ENCODE results near the gene IP6K2. TPM values are rescaled to one million over a fixed set of nuclear protein-coding genes. Genes with fewer than 3 reads are reported as not detected.

Gene IP6K2
- total and polyA plus RNA-seq, 2 of the 13 experiments (the other 11 are each of a cell fraction or from before 2014, with no cell fraction given) = 85.5 to 112 TPM

DNA sequence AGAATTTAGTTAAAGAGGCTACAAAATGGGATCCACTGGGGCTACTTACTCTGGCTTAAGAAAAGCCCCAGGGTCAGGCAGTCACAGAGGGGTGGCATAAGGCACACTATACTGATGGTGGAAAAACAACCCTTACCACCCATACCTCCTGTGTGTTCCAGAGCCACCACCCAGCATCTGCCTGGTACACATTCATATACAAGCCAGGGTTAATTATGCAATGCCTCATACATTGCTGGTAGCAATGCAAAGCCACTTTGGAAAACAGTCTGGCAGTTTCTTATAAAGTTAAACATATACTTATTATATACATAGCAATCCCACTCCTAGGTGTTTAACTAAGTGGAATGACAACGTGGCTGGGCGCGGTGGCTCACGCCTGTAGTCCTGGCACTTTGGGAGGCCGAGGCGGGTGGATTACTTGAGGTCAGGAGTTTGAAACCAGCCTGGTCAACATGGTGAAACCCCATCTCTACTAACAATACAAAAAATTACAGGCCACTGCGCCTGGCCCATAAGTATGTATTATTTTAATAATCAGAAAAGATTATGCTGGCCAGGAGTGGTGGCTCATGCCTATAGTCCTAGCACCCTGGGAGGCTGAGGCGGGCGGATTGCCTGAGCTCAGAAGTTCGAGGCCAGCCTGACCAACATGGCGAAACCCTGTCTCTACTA is 16.2 kb downstream of the IP6K2 start:
- H3K9me3 ChIP-seq (ENCODE audit: low read length) = no peaks in the 10 kb centered on the region
- no peak overlapping the region for H2AFZ ChIP-seq (ENCODE audit: low read length)
- CTCF ChIA-PET (ENCODE audit: low intra/inter-chr PET ratio, low total read pairs) = no interaction called here
- POLR2A ChIA-PET = no interaction called here
- ATAC-seq = no peak
- whole genome bisulfite sequencing (ENCODE audit: low lambda C conversion rate) = 99% methylated on average over 11 of the region's 11 CpGs
- peaks cover 72% of the 10 kb centered on the region for H4K20me1 ChIP-seq (ENCODE audit: insufficient read depth, low read length)
- H3K4me2 ChIP-seq (ENCODE audit: low read depth, low read length) = no peak overlapping the region
- BruUV-seq (replicated peaks) = no TSS peak
- H3K27ac ChIP-seq (ENCODE audit: extremely low read length, insufficient read depth, low read length) = no peak overlapping the region
- no peak for FAIRE-seq
- in situ Hi-C loops (cut with HindIII; ENCODE audit: extremely low pct_ligation_motif_present, low pct_unique_long_range_greater_than_20kb) = no loop called here
- intact Hi-C loops (cut with micrococcal nuclease; ENCODE audit: unreplicated experiment) = no loop called here
- peaks cover 6 to 35% of the 10 kb centered on the region in 2 experiments; a peak in 4 of 5 replicates for H3K36me3 ChIP-seq (replicated peaks in 1 of 2; ENCODE audit: control insufficient read depth in 1 of 2, insufficient read depth in 2 of 2, low read length in 2 of 2)
- no peak overlapping the region for H3K4me3 ChIP-seq (replicated peaks in 1 of 3; ENCODE audit: insufficient read depth in 1 of 3, low read depth in 2 of 3, low read length in 3 of 3)
- H3K9ac ChIP-seq (ENCODE audit: insufficient read depth, low read depth, low read length) = no peak overlapping the region
- peaks cover 12% of the 10 kb centered on the region for H3K4me1 ChIP-seq (ENCODE audit: insufficient read depth, low read length)
- no peaks in the 10 kb centered on the region for H3K27me3 ChIP-seq (ENCODE audit: control insufficient read depth in 1 of 2, insufficient read depth in 2 of 2, low read length in 2 of 2)
- peaks cover 77% of the 10 kb centered on the region for H3K79me2 ChIP-seq (ENCODE audit: insufficient read depth, low read length)
- no peak for DNase-seq (ENCODE audit: low spot score)
- TF ChIP-seq, protein P1, sequence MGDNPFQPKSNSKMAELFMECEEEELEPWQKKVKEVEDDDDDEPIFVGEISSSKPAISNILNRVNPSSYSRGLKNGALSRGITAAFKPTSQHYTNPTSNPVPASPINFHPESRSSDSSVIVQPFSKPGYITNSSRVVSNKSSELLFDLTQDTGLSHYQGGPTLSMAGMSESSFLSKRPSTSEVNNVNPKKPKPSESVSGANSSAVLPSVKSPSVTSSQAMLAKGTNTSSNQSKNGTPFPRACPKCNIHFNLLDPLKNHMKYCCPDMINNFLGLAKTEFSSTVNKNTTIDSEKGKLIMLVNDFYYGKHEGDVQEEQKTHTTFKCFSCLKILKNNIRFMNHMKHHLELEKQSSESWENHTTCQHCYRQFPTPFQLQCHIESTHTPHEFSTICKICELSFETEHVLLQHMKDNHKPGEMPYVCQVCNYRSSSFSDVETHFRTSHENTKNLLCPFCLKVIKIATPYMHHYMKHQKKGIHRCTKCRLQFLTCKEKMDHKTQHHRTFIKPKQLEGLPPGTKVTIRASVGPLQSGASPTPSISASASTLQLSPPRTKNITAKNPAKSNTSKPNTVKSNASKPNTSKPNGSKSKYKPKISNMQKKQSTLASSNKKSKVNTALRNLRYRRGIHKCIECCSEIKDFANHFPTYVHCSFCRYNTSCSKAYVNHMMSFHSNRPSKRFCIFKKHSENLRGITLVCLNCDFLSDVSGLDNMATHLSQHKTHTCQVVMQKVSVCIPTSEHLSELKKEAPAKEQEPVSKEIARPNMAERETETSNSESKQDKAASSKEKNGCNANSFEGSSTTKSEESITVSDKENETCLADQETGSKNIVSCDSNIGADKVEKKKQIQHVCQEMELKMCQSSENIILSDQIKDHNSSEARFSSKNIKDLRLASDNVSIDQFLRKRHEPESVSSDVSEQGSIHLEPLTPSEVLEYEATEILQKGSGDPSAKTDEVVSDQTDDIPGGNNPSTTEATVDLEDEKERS (CRISPR knock-in tag; IDR thresholded peaks at IDR 0.05) = no peak
- TF ChIP-seq FOXC1 (CRISPR knock-in tag; IDR thresholded peaks at IDR 0.05; ENCODE audit: borderline replicate concordance) (no peak), HNF4G (IDR thresholded peaks at IDR 0.05; ENCODE audit: borderline replicate concordance, low read depth, low read length) (no peak), HNF4G (CRISPR knock-in tag; IDR thresholded peaks at IDR 0.05; ENCODE audit: borderline replicate concordance, low read depth) (no peak), ZNF550 (CRISPR knock-in tag; IDR thresholded peaks at IDR 0.05; ENCODE audit: borderline replicate concordance) (no peak), SOX5 (CRISPR knock-in tag; IDR thresholded peaks at IDR 0.05; ENCODE audit: borderline replicate concordance) (no peak)
- TF ChIP-seq, protein P2, sequence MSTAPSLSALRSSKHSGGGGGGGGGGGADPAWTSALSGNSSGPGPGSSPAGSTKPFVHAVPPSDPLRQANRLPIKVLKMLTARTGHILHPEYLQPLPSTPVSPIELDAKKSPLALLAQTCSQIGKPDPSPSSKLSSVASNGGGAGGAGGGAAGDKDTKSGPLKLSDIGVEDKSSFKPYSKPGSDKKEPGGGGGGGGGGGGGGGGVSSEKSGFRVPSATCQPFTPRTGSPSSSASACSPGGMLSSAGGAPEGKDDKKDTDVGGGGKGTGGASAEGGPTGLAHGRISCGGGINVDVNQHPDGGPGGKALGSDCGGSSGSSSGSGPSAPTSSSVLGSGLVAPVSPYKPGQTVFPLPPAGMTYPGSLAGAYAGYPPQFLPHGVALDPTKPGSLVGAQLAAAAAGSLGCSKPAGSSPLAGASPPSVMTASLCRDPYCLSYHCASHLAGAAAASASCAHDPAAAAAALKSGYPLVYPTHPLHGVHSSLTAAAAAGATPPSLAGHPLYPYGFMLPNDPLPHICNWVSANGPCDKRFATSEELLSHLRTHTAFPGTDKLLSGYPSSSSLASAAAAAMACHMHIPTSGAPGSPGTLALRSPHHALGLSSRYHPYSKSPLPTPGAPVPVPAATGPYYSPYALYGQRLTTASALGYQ (CRISPR knock-in tag; IDR thresholded peaks at IDR 0.05) = no peak
- TF ChIP-seq, protein P3, sequence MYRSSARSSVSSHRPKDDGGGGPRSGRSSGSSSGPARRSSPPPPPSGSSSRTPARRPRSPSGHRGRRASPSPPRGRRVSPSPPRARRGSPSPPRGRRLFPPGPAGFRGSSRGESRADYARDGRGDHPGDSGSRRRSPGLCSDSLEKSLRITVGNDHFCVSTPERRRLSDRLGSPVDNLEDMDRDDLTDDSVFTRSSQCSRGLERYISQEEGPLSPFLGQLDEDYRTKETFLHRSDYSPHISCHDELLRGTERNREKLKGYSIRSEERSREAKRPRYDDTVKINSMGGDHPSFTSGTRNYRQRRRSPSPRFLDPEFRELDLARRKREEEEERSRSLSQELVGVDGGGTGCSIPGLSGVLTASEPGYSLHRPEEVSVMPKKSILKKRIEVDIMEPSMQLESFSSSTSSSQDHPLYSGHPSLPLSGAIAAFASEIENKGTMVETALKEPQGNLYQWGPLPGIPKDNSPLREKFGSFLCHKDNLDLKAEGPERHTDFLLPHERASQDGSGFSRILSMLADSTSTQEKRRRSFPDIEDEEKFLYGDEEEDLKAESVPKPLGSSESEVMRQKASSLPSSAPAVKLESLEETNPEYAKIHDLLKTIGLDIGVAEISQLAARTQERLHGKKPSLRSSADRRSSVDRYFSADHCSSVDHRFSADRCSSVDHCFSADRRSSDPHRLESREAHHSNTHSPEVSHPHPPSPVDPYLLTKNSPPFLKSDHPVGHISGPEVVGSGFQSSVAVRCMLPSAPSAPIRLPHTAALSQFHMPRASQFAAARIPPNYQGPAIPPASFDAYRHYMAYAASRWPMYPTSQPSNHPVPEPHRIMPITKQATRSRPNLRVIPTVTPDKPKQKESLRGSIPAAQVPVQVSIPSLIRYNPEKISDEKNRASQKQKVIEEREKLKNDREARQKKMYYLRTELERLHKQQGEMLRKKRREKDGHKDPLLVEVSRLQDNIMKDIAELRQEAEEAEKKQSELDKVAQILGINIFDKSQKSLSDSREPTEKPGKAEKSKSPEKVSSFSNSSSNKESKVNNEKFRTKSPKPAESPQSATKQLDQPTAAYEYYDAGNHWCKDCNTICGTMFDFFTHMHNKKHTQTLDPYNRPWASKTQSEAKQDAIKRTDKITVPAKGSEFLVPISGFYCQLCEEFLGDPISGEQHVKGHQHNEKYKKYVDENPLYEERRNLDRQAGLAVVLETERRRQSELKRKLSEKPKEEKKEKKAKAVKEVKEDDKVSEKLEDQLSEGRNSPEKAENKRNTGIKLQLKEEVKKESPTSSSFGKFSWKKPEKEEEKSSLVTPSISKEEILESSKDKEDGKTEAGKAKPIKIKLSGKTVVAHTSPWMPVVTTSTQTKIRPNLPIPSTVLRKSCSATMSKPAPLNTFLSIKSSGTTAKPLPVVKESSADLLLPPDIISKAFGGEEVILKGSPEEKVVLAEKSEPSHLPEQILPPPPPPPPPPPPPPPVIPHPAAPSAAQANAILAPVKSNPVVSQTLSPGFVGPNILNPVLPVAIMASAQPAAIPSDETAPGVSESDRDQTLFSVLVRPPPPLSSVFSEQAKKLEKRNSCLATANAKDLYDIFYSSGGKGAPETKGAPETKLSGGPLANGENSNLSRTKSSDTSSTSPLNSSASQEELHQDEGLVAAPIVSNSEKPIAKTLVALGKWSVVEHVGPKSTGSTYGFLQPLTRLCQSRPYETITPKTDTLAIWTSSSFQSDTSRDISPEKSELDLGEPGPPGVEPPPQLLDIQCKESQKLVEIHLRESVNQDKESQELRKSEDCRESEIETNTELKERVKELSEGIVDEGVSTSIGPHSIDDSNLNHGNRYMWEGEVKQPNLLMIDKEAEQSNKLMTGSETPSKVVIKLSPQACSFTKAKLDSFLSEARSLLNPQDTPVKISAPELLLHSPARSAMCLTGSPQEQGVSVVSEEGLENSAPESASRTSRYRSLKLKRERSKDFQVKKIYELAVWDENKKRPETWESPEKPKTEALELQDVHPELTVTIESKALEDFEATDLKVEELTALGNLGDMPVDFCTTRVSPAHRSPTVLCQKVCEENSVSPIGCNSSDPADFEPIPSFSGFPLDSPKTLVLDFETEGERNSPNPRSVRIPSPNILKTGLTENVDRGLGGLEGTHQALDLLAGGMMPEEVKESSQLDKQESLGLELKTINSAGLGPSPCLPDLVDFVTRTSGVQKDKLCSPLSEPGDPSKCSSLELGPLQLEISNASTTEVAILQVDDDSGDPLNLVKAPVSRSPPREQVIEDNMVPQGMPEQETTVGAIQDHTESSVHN (CRISPR knock-in tag; IDR thresholded peaks at IDR 0.05) = no peak
- TF ChIP-seq, protein P4, sequence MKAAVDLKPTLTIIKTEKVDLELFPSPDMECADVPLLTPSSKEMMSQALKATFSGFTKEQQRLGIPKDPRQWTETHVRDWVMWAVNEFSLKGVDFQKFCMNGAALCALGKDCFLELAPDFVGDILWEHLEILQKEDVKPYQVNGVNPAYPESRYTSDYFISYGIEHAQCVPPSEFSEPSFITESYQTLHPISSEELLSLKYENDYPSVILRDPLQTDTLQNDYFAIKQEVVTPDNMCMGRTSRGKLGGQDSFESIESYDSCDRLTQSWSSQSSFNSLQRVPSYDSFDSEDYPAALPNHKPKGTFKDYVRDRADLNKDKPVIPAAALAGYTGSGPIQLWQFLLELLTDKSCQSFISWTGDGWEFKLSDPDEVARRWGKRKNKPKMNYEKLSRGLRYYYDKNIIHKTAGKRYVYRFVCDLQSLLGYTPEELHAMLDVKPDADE (CRISPR knock-in tag; IDR thresholded peaks at IDR 0.05) = no peak

Measured in HepG2 (cell line).